ENCODE measurements around the gene ARAF.

DNA sequence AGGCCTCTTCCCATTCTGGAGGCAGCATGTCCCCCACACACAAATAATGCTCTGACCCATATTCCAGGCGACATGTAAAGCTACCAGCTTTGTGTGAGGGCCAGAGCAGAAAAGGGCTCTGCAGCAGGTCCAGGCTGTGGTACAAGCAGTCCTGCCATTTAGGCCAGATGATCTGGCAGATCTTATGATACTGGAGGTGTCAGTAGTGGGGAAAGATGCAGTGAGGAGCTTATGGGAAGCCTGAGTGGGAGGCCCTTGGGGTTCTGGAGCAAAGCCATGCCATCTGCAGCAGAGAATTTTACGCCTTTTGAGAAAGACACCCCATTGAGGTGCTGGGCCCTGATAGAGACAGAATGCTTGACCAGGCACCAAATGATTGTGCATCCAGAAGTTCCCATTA lies 50.9 kb downstream of the ARAF start:
- TF ChIP-seq, protein P1, sequence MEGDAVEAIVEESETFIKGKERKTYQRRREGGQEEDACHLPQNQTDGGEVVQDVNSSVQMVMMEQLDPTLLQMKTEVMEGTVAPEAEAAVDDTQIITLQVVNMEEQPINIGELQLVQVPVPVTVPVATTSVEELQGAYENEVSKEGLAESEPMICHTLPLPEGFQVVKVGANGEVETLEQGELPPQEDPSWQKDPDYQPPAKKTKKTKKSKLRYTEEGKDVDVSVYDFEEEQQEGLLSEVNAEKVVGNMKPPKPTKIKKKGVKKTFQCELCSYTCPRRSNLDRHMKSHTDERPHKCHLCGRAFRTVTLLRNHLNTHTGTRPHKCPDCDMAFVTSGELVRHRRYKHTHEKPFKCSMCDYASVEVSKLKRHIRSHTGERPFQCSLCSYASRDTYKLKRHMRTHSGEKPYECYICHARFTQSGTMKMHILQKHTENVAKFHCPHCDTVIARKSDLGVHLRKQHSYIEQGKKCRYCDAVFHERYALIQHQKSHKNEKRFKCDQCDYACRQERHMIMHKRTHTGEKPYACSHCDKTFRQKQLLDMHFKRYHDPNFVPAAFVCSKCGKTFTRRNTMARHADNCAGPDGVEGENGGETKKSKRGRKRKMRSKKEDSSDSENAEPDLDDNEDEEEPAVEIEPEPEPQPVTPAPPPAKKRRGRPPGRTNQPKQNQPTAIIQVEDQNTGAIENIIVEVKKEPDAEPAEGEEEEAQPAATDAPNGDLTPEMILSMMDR (CRISPR knock-in tag; IDR thresholded peaks at IDR 0.05) = no peak
- TF ChIP-seq IKZF4 (CRISPR knock-in tag; IDR thresholded peaks at IDR 0.05; ENCODE audit: borderline replicate concordance, low read depth, not compliant biosample characterization) = no peak
- TF ChIP-seq POLR2AphosphoS2 (IDR thresholded peaks at IDR 0.05; ENCODE audit: low read depth, low read length) = no peak
- TF ChIP-seq POLR2AphosphoS5 (IDR thresholded peaks at IDR 0.05; ENCODE audit: low read depth, low read length) = no peak
- TF ChIP-seq KDM5A (IDR thresholded peaks at IDR 0.05; ENCODE audit: borderline replicate concordance, low read length) = no peak
- TF ChIP-seq, protein P2, sequence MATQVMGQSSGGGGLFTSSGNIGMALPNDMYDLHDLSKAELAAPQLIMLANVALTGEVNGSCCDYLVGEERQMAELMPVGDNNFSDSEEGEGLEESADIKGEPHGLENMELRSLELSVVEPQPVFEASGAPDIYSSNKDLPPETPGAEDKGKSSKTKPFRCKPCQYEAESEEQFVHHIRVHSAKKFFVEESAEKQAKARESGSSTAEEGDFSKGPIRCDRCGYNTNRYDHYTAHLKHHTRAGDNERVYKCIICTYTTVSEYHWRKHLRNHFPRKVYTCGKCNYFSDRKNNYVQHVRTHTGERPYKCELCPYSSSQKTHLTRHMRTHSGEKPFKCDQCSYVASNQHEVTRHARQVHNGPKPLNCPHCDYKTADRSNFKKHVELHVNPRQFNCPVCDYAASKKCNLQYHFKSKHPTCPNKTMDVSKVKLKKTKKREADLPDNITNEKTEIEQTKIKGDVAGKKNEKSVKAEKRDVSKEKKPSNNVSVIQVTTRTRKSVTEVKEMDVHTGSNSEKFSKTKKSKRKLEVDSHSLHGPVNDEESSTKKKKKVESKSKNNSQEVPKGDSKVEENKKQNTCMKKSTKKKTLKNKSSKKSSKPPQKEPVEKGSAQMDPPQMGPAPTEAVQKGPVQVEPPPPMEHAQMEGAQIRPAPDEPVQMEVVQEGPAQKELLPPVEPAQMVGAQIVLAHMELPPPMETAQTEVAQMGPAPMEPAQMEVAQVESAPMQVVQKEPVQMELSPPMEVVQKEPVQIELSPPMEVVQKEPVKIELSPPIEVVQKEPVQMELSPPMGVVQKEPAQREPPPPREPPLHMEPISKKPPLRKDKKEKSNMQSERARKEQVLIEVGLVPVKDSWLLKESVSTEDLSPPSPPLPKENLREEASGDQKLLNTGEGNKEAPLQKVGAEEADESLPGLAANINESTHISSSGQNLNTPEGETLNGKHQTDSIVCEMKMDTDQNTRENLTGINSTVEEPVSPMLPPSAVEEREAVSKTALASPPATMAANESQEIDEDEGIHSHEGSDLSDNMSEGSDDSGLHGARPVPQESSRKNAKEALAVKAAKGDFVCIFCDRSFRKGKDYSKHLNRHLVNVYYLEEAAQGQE (IDR thresholded peaks at IDR 0.05; ENCODE audit: borderline replicate concordance in 1 of 2, low read depth in 1 of 2, low read length in 2 of 2) = no peak
- TF ChIP-seq ZBTB42 (CRISPR knock-in tag; IDR thresholded peaks at IDR 0.05) = no peak
- no peak for TF ChIP-seq ZNF484 (CRISPR knock-in tag; IDR thresholded peaks at IDR 0.05; ENCODE audit: borderline replicate concordance, low read depth)
- no peak for TF ChIP-seq ZBTB7A (CRISPR knock-in tag; IDR thresholded peaks at IDR 0.05)
- TF ChIP-seq MXD1 (CRISPR knock-in tag; IDR thresholded peaks at IDR 0.05) = no peak
